ENCODE measurements around the gene GALNT12.

Gene GALNT12

DNA sequence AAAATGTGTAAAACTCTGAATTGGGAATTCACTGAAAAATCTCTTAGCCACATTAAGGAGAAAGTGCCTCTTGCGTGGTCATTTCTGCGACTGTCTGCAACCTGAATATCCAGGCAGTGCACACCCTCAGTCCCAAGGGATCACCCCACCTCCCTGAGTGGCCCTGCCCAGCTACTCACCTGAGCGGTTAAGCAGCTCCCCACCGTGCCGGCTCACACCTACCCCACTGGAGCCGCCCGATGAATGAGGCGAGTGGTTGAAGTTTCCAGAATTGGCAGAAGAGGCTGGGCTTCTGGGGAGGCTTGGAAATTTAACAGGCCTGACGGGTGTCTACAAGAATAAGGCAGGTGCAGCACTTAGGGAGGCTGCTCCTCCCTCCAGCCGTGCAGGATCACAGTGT is 36.8 kb upstream of the GALNT12 start:
- CTCF ChIA-PET, result interaction anchor here (0.6 kb wide), 1 partner anchor 268 kb away, joined by 3 read pairs; no protein-coding TSS in a partner anchor

DNA sequence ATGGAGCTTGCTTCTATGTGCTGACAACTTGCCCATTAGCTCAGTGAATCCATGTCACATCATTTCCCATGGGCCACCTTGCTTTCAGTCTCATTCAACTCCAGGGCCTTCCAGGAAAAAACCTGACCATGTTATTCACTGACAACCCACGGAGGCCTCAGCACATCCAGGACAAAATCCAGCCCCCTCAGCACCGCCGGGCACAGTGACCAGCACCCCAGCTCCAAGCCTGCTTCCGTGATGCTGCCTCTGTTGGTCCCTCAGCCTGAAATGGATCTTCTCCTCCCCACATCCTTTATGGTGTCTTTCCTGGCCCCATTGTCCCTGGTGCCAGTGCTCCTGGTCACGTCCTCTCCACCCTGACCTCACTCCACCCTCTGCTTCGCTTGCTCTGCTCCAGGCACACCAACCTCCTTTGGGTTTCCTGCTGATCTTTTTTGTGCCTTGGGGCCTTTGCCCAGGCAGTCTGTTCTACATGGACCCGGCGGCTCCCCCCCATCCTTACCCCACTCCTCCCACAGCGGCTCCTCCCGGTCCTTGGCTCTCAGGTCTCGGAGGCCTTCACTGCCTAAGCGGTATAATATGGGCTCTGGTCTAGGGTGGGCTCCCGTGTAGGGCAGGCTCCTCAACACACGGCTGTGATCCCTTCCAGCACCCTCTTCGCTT is 36.1 kb upstream of the GALNT12 start:
- TF ChIP-seq KLF1 (tag by site-specific recombination; IDR thresholded peaks at IDR 0.05) (no peak), ZNF621 (tag by site-specific recombination; IDR thresholded peaks at IDR 0.05) (no peak), ZNF560 (tag by site-specific recombination; IDR thresholded peaks at IDR 0.05; ENCODE audit: borderline replicate concordance) (no peak), ZNF19 (tag by site-specific recombination; IDR thresholded peaks at IDR 0.05; ENCODE audit: low read depth) (no peak), ZNF76 (tag by site-specific recombination; IDR thresholded peaks at IDR 0.05; ENCODE audit: borderline replicate concordance, low read depth) (no peak), ZNF768 (tag by site-specific recombination; IDR thresholded peaks at IDR 0.05) (no peak), ZNF514 (tag by site-specific recombination; IDR thresholded peaks at IDR 0.05) (no peak), ZNF549 (tag by site-specific recombination; IDR thresholded peaks at IDR 0.05) (no peak), ZNF585B (tag by site-specific recombination; IDR thresholded peaks at IDR 0.05) (no peak), ZNF596 (tag by site-specific recombination; IDR thresholded peaks at IDR 0.05) (no peak), SALL2 (tag by site-specific recombination; IDR thresholded peaks at IDR 0.05; ENCODE audit: borderline replicate concordance) (no peak), ZNF211 (tag by site-specific recombination; IDR thresholded peaks at IDR 0.05; ENCODE audit: low read depth) (no peak), ZNF707 (tag by site-specific recombination; IDR thresholded peaks at IDR 0.05) (no peak), ZBTB7A (tag by site-specific recombination; IDR thresholded peaks at IDR 0.05; ENCODE audit: low read depth) (no peak)
- TF ChIP-seq, protein P1, sequence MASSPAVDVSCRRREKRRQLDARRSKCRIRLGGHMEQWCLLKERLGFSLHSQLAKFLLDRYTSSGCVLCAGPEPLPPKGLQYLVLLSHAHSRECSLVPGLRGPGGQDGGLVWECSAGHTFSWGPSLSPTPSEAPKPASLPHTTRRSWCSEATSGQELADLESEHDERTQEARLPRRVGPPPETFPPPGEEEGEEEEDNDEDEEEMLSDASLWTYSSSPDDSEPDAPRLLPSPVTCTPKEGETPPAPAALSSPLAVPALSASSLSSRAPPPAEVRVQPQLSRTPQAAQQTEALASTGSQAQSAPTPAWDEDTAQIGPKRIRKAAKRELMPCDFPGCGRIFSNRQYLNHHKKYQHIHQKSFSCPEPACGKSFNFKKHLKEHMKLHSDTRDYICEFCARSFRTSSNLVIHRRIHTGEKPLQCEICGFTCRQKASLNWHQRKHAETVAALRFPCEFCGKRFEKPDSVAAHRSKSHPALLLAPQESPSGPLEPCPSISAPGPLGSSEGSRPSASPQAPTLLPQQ (tag by site-specific recombination; IDR thresholded peaks at IDR 0.05), result no peak
- TF ChIP-seq, protein P2, sequence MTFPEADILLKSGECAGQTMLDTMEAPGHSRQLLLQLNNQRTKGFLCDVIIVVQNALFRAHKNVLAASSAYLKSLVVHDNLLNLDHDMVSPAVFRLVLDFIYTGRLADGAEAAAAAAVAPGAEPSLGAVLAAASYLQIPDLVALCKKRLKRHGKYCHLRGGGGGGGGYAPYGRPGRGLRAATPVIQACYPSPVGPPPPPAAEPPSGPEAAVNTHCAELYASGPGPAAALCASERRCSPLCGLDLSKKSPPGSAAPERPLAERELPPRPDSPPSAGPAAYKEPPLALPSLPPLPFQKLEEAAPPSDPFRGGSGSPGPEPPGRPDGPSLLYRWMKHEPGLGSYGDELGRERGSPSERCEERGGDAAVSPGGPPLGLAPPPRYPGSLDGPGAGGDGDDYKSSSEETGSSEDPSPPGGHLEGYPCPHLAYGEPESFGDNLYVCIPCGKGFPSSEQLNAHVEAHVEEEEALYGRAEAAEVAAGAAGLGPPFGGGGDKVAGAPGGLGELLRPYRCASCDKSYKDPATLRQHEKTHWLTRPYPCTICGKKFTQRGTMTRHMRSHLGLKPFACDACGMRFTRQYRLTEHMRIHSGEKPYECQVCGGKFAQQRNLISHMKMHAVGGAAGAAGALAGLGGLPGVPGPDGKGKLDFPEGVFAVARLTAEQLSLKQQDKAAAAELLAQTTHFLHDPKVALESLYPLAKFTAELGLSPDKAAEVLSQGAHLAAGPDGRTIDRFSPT (tag by site-specific recombination; IDR thresholded peaks at IDR 0.05), result no peak
- TF ChIP-seq, protein P3, sequence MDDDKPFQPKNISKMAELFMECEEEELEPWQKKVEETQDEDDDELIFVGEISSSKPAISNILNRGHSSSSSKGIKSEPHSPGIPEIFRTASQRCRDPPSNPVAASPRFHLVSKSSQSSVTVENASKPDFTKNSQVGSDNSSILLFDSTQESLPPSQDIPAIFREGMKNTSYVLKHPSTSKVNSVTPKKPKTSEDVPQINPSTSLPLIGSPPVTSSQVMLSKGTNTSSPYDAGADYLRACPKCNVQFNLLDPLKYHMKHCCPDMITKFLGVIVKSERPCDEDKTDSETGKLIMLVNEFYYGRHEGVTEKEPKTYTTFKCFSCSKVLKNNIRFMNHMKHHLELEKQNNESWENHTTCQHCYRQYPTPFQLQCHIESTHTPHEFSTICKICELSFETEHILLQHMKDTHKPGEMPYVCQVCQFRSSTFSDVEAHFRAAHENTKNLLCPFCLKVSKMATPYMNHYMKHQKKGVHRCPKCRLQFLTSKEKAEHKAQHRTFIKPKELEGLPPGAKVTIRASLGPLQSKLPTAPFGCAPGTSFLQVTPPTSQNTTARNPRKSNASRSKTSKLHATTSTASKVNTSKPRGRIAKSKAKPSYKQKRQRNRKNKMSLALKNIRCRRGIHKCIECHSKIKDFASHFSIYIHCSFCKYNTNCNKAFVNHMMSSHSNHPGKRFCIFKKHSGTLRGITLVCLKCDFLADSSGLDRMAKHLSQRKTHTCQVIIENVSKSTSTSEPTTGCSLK (tag by site-specific recombination; IDR thresholded peaks at IDR 0.05), result no peak
- TF ChIP-seq, protein P4, sequence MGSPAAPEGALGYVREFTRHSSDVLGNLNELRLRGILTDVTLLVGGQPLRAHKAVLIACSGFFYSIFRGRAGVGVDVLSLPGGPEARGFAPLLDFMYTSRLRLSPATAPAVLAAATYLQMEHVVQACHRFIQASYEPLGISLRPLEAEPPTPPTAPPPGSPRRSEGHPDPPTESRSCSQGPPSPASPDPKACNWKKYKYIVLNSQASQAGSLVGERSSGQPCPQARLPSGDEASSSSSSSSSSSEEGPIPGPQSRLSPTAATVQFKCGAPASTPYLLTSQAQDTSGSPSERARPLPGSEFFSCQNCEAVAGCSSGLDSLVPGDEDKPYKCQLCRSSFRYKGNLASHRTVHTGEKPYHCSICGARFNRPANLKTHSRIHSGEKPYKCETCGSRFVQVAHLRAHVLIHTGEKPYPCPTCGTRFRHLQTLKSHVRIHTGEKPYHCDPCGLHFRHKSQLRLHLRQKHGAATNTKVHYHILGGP (tag by site-specific recombination; IDR thresholded peaks at IDR 0.05), result no peak
- TF ChIP-seq, protein P5, sequence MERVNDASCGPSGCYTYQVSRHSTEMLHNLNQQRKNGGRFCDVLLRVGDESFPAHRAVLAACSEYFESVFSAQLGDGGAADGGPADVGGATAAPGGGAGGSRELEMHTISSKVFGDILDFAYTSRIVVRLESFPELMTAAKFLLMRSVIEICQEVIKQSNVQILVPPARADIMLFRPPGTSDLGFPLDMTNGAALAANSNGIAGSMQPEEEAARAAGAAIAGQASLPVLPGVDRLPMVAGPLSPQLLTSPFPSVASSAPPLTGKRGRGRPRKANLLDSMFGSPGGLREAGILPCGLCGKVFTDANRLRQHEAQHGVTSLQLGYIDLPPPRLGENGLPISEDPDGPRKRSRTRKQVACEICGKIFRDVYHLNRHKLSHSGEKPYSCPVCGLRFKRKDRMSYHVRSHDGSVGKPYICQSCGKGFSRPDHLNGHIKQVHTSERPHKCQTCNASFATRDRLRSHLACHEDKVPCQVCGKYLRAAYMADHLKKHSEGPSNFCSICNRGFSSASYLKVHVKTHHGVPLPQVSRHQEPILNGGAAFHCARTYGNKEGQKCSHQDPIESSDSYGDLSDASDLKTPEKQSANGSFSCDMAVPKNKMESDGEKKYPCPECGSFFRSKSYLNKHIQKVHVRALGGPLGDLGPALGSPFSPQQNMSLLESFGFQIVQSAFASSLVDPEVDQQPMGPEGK (tag by site-specific recombination; IDR thresholded peaks at IDR 0.05), result no peak
- peaks cover 3 to 86% of the 10 kb centered on the region in 2 experiments for H3K36me3 ChIP-seq (ENCODE audit: control insufficient read depth in 2 of 2, insufficient read depth in 1 of 2, low read length in 2 of 2)
- H3K4me3 ChIP-seq (ENCODE audit: low read depth, low read length), result no peak overlapping the region
- POLR2A ChIA-PET, result no interaction called here
- H3K4me1 ChIP-seq (ENCODE audit: control insufficient read depth, insufficient read depth, low read length), result no peaks in the 10 kb centered on the region
- H3K9me3 ChIP-seq (ENCODE audit: control insufficient read depth, insufficient read depth, low read depth, low read length), result no peaks in the 10 kb centered on the region
- CTCF ChIA-PET, result interaction anchor here (1.0 to 1.1 kb wide), 2 partner anchors 10 to 26 kb away, joined by 5 to 6 read pairs; no protein-coding TSS in a partner anchor
- H3K27ac ChIP-seq (ENCODE audit: extremely low read depth, low read depth, low read length), result no peak overlapping the region

More for the DNA sequence above, 36.8 kb upstream of the GALNT12 start:
- TF ChIP-seq ZNF202 (tag by site-specific recombination; IDR thresholded peaks at IDR 0.05; ENCODE audit: borderline replicate concordance), result no peak
- TF ChIP-seq ZSCAN30 (tag by site-specific recombination; IDR thresholded peaks at IDR 0.05), result no peak
- TF ChIP-seq KLF16 (tag by site-specific recombination; IDR thresholded peaks at IDR 0.05), result no peak
- TF ChIP-seq GLI4 (tag by site-specific recombination; IDR thresholded peaks at IDR 0.05), result no peak
- no peak for TF ChIP-seq ZNF37A (tag by site-specific recombination; IDR thresholded peaks at IDR 0.05)
- no peak for TF ChIP-seq ZXDB (tag by site-specific recombination; IDR thresholded peaks at IDR 0.05)
- no peak for TF ChIP-seq ZBTB7A (tag by site-specific recombination; IDR thresholded peaks at IDR 0.05; ENCODE audit: low read depth)
- TF ChIP-seq, protein P6, sequence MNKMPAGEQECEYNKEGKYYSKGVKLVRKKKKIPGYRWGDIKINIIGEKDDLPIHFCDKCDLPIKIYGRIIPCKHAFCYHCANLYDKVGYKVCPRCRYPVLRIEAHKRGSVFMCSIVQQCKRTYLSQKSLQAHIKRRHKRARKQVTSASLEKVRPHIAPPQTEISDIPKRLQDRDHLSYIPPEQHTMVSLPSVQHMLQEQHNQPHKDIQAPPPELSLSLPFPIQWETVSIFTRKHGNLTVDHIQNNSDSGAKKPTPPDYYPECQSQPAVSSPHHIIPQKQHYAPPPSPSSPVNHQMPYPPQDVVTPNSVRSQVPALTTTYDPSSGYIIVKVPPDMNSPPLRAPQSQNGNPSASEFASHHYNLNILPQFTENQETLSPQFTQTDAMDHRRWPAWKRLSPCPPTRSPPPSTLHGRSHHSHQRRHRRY (tag by site-specific recombination; IDR thresholded peaks at IDR 0.05), result no peak
- Histone ChIP-seq H3K27ac (ENCODE audit: extremely low read depth, low read depth, low read length) (no peak overlapping the region), H3K4me3 (ENCODE audit: low read depth, low read length) (no peak overlapping the region), H3K4me1 (ENCODE audit: control insufficient read depth, insufficient read depth, low read length) (no peaks in the 10 kb centered on the region), H3K9me3 (ENCODE audit: control insufficient read depth, insufficient read depth, low read depth, low read length) (no peaks in the 10 kb centered on the region), H3K36me3 (ENCODE audit: control insufficient read depth in 2 of 2, insufficient read depth in 1 of 2, low read length in 2 of 2) (peaks cover 3 to 89% of the 10 kb centered on the region in 2 experiments)
- POLR2A ChIA-PET, result no interaction called here

All from HEK293 (cell line).